GM23338 (cell line): Measurements from ENCODE around the gene VGLL4. TPM values are rescaled to one million over a fixed set of nuclear protein-coding genes. Genes with fewer than 3 reads are reported as not detected.

Experiments
- ATAC-seq: fragments of 200-7000 bp; cut with Tn5 transposase; 3 replicates; pipeline ENCODE4 v1.9.1; 2020
- DNase-seq: peaks from one replicate; pipeline ENCODE4 v3.0.0-alpha.2; 2015; ENCODE audit warnings: low spot score
- H2AFZ ChIP-seq: fragments of 200-600 bp; sonication (generic); 2 replicates; pipeline ENCODE4 v1.8.0; 2016; ENCODE audit warnings: antibody characterized with exemption, mild to moderate bottlenecking, moderate library complexity
- H3F3A ChIP-seq: fragments of 200-600 bp; sonication (generic); replicated peaks from 2 replicates; pipeline ENCODE4 v1.8.0; 2017; ENCODE audit warnings: antibody characterized with exemption, mixed run types, low read depth
- H3K27ac ChIP-seq: fragments of 200-600 bp; sonication (generic); 2 replicates; pipeline ENCODE4 v1.6.1; 2016; ENCODE audit warnings: low read depth
- H3K27me3 ChIP-seq: fragments of 200-600 bp; sonication (generic); 2 replicates; pipeline ENCODE4 v1.8.0; 2016; ENCODE audit warnings: mild to moderate bottlenecking, mixed run types, moderate library complexity; ENCODE audit not compliant: insufficient read depth
- H3K36me3 ChIP-seq: fragments of 200-600 bp; sonication (generic); 2 replicates; pipeline ENCODE4 v1.8.0; 2016; ENCODE audit warnings: mild to moderate bottlenecking; ENCODE audit not compliant: insufficient read depth
- H3K4me1 ChIP-seq: fragments of 200-600 bp; sonication (generic); 2 replicates; pipeline ENCODE4 v1.8.0; 2016; ENCODE audit warnings: mild to moderate bottlenecking, moderate library complexity; ENCODE audit not compliant: insufficient read depth
- H3K4me2 ChIP-seq: fragments of 200-600 bp; sonication (generic); 2 replicates; pipeline ENCODE4 v1.7.1; 2017; ENCODE audit warnings: mixed run types
- H3K4me3 ChIP-seq: fragments of 200-600 bp; sonication (generic); 2 replicates; pipeline ENCODE4 v1.6.1; 2016; ENCODE audit warnings: mixed run types
- H3K79me2 ChIP-seq: fragments of 200-600 bp; sonication (generic); replicated peaks from 2 replicates; pipeline ENCODE4 v1.8.0; 2017; ENCODE audit warnings: mild to moderate bottlenecking; ENCODE audit not compliant: insufficient read depth
- H3K9me2 ChIP-seq: fragments of 200-600 bp; sonication (generic); 2 replicates; pipeline ENCODE4 v1.8.0; 2017; ENCODE audit not compliant: insufficient read depth
- H4K20me1 ChIP-seq: fragments of 200-600 bp; sonication (generic); replicated peaks from 2 replicates; pipeline ENCODE4 v1.8.0; 2017; ENCODE audit warnings: mild to moderate bottlenecking; ENCODE audit not compliant: insufficient read depth
- H3K27ac Mint-ChIP-seq: 2 replicates; pipeline ENCODE4 v1.8.0; 2020; ENCODE audit warnings: inconsistent platforms, mild to moderate bottlenecking, moderate library complexity, mixed read lengths
- H3K27me3 Mint-ChIP-seq: 3 replicates; pipeline ENCODE4 v1.8.0; 2022; ENCODE audit warnings: low read depth, mild to moderate bottlenecking, moderate library complexity, mixed read lengths, inconsistent platforms; ENCODE audit not compliant: insufficient read depth, poor library complexity
- H3K36me3 Mint-ChIP-seq: 3 replicates; pipeline ENCODE4 v1.8.0; 2021; ENCODE audit warnings: low read depth, mild to moderate bottlenecking, inconsistent platforms, moderate library complexity, mixed read lengths
- H3K4me1 Mint-ChIP-seq: 3 replicates; pipeline ENCODE4 v1.8.0; 2020; ENCODE audit warnings: mild to moderate bottlenecking, inconsistent platforms, mixed read lengths
- H3K4me3 Mint-ChIP-seq: 3 replicates; pipeline ENCODE4 v1.8.0; 2021; ENCODE audit warnings: moderate library complexity, mild to moderate bottlenecking, inconsistent platforms, mixed read lengths
- H3K9me3 Mint-ChIP-seq: 3 replicates; pipeline ENCODE4 v1.8.0; 2020; ENCODE audit warnings: moderate library complexity, mild to moderate bottlenecking, inconsistent platforms, mixed read lengths
- CREB1 ChIP-seq: fragments of 250-450 bp; sonication (Bioruptor Pico); IDR thresholded peaks from 2 replicates; pipeline ENCODE4 v1.5.0; 2020; ENCODE audit warnings: low read depth, mild to moderate bottlenecking, moderate library complexity
- ETS1 ChIP-seq: IDR thresholded peaks from 2 replicates; pipeline ENCODE4 v1.6.1; 2016; ENCODE audit warnings: antibody characterized with exemption
- EZH2 ChIP-seq: fragments of 200-600 bp; sonication (generic); IDR thresholded peaks from one replicate; pipeline ENCODE4 v1.8.0; 2017; ENCODE audit warnings: antibody characterized with exemption, mild to moderate bottlenecking, low read depth; ENCODE audit not compliant: unreplicated experiment
- EZH2phosphoT487 ChIP-seq: fragments of 200-600 bp; sonication (generic); IDR thresholded peaks from one replicate; pipeline ENCODE4 v1.8.1; 2018; ENCODE audit warnings: antibody characterized with exemption; ENCODE audit not compliant: unreplicated experiment
- JUNB ChIP-seq: IDR thresholded peaks from one replicate; pipeline ENCODE4 v1.6.1; 2016; ENCODE audit warnings: antibody characterized with exemption; ENCODE audit not compliant: unreplicated experiment
- NANOG ChIP-seq: IDR thresholded peaks from 2 replicates; pipeline ENCODE4 v1.6.1; 2016; ENCODE audit warnings: antibody characterized with exemption, borderline replicate concordance
- POLR2AphosphoS5 ChIP-seq: IDR thresholded peaks from 2 replicates; pipeline ENCODE4 v1.6.1; 2016; ENCODE audit warnings: antibody characterized with exemption, low read depth
- STAT1 ChIP-seq: IDR thresholded peaks from one replicate; pipeline ENCODE4 v1.6.1; 2016; ENCODE audit warnings: antibody characterized with exemption; ENCODE audit not compliant: unreplicated experiment
- ZNF114 ChIP-seq: fragments of 250-450 bp; sonication (Bioruptor Pico); IDR thresholded peaks from 2 replicates; pipeline ENCODE4 v1.5.0; 2020; ENCODE audit warnings: mild to moderate bottlenecking, moderate library complexity
- ZNF331 ChIP-seq: fragments of 250-450 bp; sonication (Bioruptor Pico); IDR thresholded peaks from 2 replicates; pipeline ENCODE4 v1.5.0; 2020; ENCODE audit warnings: low read depth, mild to moderate bottlenecking, moderate library complexity
- polyA plus RNA-seq: library from polyadenylated mRNA; unstranded; fragments of >200 nt; fragmentation: Nextera tagmentation; extraction: Ambion mirVana; gene quantifications from 2 replicates; pipeline ENCODE4 v1.2.1, GENCODE V29; 2016
- total RNA-seq: library from RNA; depleted of rRNA; stranded (reverse); fragments of >200 nt; shearing (Covaris generic); gene quantifications from 2 replicates; pipeline ENCODE4 v1.2.3, GENCODE V29; 2014
- TF ChIP-seq, protein P1 (sequence below): fragments of 250-450 bp; sonication (Bioruptor Pico); IDR thresholded peaks from 2 replicates; pipeline ENCODE4 v1.5.0; 2020; ENCODE audit warnings: mild to moderate bottlenecking, moderate library complexity
- TF ChIP-seq, protein P2 (sequence below): IDR thresholded peaks from one replicate; pipeline ENCODE4 v1.6.1; 2018; ENCODE audit warnings: antibody characterized with exemption; ENCODE audit not compliant: unreplicated experiment
- TF ChIP-seq, protein P3 (sequence below), 2 experiments: fragments of 200-600 bp in 1 of 2; sonication (generic) in 1 of 2; conservative IDR thresholded peaks; 2 replicates each; pipeline versions ENCODE4 v1.5.1 to v1.6.1; 2016 to 2017; ENCODE audit warnings: antibody characterized with exemption in 2 of 2, low read depth in 2 of 2, mild to moderate bottlenecking in 2 of 2, moderate library complexity in 1 of 2

VGLL4 gene
- total and polyA plus RNA-seq, 2 experiments from 2014 or later: 20.8 to 45.9 TPM

- DNase-seq (no peak), ATAC-seq (no peak)
- Mint-ChIP-seq H3K4me1 (peaks cover 2% of the 10 kb centered on the region; the same call in 1 of the 3 replicates), H3K9me3 (no peaks in the 10 kb centered on the region; the same call in 2 of the 3 replicates), H3K36me3 (peaks cover 24% of the 10 kb centered on the region), H3K27me3 (no peaks in the 10 kb centered on the region), H3K4me3 (no peak overlapping the region), H3K27ac (peak overlapping the region; percentile 43; the same call in 1 of the 2 replicates)
- Histone ChIP-seq H3K36me3 (no peaks in the 10 kb centered on the region), H2AFZ (no peak overlapping the region), H3K27me3 (no peaks in the 10 kb centered on the region), H3K4me3 (no peak overlapping the region), H3K4me1 (no peaks in the 10 kb centered on the region), H3K79me2 (peaks cover 9% of the 10 kb centered on the region; the same call in 1 of the 2 replicates), H3F3A (no peaks in the 10 kb centered on the region), H3K4me2 (no peak overlapping the region), H3K27ac (no peak overlapping the region), H3K9me2 (no peaks in the 10 kb centered on the region), H4K20me1 (peaks cover 10% of the 10 kb centered on the region; the same call in 1 of the 2 replicates)
- TF ChIP-seq ZNF331: no peak
- TF ChIP-seq, protein P1, sequence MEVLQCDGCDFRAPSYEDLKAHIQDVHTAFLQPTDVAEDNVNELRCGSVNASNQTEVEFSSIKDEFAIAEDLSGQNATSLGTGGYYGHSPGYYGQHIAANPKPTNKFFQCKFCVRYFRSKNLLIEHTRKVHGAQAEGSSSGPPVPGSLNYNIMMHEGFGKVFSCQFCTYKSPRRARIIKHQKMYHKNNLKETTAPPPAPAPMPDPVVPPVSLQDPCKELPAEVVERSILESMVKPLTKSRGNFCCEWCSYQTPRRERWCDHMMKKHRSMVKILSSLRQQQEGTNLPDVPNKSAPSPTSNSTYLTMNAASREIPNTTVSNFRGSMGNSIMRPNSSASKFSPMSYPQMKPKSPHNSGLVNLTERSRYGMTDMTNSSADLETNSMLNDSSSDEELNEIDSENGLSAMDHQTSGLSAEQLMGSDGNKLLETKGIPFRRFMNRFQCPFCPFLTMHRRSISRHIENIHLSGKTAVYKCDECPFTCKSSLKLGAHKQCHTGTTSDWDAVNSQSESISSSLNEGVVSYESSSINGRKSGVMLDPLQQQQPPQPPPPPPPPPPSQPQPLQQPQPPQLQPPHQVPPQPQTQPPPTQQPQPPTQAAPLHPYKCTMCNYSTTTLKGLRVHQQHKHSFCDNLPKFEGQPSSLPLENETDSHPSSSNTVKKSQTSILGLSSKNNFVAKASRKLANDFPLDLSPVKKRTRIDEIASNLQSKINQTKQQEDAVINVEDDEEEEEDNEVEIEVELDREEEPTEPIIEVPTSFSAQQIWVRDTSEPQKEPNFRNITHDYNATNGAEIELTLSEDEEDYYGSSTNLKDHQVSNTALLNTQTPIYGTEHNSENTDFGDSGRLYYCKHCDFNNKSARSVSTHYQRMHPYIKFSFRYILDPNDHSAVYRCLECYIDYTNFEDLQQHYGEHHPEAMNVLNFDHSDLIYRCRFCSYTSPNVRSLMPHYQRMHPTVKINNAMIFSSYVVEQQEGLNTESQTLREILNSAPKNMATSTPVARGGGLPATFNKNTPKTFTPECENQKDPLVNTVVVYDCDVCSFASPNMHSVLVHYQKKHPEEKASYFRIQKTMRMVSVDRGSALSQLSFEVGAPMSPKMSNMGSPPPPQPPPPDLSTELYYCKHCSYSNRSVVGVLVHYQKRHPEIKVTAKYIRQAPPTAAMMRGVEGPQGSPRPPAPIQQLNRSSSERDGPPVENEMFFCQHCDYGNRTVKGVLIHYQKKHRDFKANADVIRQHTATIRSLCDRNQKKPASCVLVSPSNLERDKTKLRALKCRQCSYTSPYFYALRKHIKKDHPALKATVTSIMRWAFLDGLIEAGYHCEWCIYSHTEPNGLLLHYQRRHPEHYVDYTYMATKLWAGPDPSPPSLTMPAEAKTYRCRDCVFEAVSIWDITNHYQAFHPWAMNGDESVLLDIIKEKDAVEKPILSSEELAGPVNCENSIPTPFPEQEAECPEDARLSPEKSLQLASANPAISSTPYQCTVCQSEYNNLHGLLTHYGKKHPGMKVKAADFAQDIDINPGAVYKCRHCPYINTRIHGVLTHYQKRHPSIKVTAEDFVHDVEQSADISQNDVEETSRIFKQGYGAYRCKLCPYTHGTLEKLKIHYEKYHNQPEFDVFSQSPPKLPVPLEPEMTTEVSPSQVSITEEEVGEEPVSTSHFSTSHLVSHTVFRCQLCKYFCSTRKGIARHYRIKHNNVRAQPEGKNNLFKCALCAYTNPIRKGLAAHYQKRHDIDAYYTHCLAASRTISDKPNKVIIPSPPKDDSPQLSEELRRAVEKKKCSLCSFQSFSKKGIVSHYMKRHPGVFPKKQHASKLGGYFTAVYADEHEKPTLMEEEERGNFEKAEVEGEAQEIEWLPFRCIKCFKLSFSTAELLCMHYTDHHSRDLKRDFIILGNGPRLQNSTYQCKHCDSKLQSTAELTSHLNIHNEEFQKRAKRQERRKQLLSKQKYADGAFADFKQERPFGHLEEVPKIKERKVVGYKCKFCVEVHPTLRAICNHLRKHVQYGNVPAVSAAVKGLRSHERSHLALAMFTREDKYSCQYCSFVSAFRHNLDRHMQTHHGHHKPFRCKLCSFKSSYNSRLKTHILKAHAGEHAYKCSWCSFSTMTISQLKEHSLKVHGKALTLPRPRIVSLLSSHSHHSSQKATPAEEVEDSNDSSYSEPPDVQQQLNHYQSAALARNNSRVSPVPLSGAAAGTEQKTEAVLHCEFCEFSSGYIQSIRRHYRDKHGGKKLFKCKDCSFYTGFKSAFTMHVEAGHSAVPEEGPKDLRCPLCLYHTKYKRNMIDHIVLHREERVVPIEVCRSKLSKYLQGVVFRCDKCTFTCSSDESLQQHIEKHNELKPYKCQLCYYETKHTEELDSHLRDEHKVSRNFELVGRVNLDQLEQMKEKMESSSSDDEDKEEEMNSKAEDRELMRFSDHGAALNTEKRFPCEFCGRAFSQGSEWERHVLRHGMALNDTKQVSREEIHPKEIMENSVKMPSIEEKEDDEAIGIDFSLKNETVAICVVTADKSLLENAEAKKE (CRISPR knock-in tag): no peak
- no peak for TF ChIP-seq JUNB
- no peak for TF ChIP-seq ETS1
- TF ChIP-seq, protein P2, sequence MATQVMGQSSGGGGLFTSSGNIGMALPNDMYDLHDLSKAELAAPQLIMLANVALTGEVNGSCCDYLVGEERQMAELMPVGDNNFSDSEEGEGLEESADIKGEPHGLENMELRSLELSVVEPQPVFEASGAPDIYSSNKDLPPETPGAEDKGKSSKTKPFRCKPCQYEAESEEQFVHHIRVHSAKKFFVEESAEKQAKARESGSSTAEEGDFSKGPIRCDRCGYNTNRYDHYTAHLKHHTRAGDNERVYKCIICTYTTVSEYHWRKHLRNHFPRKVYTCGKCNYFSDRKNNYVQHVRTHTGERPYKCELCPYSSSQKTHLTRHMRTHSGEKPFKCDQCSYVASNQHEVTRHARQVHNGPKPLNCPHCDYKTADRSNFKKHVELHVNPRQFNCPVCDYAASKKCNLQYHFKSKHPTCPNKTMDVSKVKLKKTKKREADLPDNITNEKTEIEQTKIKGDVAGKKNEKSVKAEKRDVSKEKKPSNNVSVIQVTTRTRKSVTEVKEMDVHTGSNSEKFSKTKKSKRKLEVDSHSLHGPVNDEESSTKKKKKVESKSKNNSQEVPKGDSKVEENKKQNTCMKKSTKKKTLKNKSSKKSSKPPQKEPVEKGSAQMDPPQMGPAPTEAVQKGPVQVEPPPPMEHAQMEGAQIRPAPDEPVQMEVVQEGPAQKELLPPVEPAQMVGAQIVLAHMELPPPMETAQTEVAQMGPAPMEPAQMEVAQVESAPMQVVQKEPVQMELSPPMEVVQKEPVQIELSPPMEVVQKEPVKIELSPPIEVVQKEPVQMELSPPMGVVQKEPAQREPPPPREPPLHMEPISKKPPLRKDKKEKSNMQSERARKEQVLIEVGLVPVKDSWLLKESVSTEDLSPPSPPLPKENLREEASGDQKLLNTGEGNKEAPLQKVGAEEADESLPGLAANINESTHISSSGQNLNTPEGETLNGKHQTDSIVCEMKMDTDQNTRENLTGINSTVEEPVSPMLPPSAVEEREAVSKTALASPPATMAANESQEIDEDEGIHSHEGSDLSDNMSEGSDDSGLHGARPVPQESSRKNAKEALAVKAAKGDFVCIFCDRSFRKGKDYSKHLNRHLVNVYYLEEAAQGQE: no peak
- no peak for TF ChIP-seq EZH2
- no peak for TF ChIP-seq EZH2phosphoT487
- TF ChIP-seq POLR2AphosphoS5: no peak
- no peak for TF ChIP-seq STAT1
- no peak for TF ChIP-seq ZNF114 (CRISPR knock-in tag)
- no peak for TF ChIP-seq CREB1 (CRISPR knock-in tag)
- TF ChIP-seq NANOG: no peak
- TF ChIP-seq, protein P3, sequence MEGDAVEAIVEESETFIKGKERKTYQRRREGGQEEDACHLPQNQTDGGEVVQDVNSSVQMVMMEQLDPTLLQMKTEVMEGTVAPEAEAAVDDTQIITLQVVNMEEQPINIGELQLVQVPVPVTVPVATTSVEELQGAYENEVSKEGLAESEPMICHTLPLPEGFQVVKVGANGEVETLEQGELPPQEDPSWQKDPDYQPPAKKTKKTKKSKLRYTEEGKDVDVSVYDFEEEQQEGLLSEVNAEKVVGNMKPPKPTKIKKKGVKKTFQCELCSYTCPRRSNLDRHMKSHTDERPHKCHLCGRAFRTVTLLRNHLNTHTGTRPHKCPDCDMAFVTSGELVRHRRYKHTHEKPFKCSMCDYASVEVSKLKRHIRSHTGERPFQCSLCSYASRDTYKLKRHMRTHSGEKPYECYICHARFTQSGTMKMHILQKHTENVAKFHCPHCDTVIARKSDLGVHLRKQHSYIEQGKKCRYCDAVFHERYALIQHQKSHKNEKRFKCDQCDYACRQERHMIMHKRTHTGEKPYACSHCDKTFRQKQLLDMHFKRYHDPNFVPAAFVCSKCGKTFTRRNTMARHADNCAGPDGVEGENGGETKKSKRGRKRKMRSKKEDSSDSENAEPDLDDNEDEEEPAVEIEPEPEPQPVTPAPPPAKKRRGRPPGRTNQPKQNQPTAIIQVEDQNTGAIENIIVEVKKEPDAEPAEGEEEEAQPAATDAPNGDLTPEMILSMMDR (conservative IDR thresholded peaks at IDR 0.05; ENCODE audit: low read depth in 2 of 2): no peak
Measured at GRCh38 chr3:11552289-11553264, 91.1 kb downstream of the VGLL4 start.
